Panc1 (cell line): ENCODE measurements around the gene KIF3A. TPM values are rescaled to one million over a fixed set of nuclear protein-coding genes. Genes with fewer than 3 reads are reported as not detected.

Experiments
- ATAC-seq: fragments of 200-7000 bp; cut with Tn5 transposase; 2 replicates; pipeline ENCODE4 v1.9.1; 2020; ENCODE audit warnings: mild to moderate bottlenecking, moderate library complexity
- BruUV-seq: library from RNA; stranded (reverse); fragments of 400-500 nt; replicated peaks from 2 replicates; lab custom pipeline; 2021; lab: Mats Ljungman, UMichigan
- CTCF ChIA-PET: fragments of 300-600 bp; sonication (Branson Sonifier 250); formaldehyde crosslinking; loops from one replicate; lab custom pipeline; 2022; ENCODE audit warnings: antibody characterized with exemption; lab: Charles Lee
- POLR2A ChIA-PET: fragments of 300-600 bp; sonication (Branson Sonifier 250); formaldehyde crosslinking; loops from one replicate; lab custom pipeline; 2022; ENCODE audit warnings: antibody characterized with exemption; lab: Charles Lee
- DNase-seq: peaks from one replicate; pipeline ENCODE4 v3.0.0-alpha.2; 2010; ENCODE audit warnings: low read depth, low spot score
- H3K27ac ChIP-seq: 2 replicates; pipeline ENCODE4 v1.5.1; 2011; ENCODE audit warnings: mild to moderate bottlenecking, low read length, inconsistent platforms
- H3K27me3 ChIP-seq: fragments of 200-500 bp; sonication (Bioruptor generic); 2 replicates; pipeline ENCODE4 v1.6.0; 2014; ENCODE audit warnings: low read length, inconsistent platforms; ENCODE audit not compliant: control insufficient read depth, insufficient read depth
- H3K36me3 ChIP-seq: fragments of 200-500 bp; sonication (Bioruptor generic); 2 replicates; pipeline ENCODE4 v1.5.1; 2014; ENCODE audit warnings: inconsistent platforms, mild to moderate bottlenecking, low read length, moderate library complexity; ENCODE audit not compliant: control insufficient read depth, insufficient read depth
- H3K4me1 ChIP-seq: 2 replicates; pipeline ENCODE4 v1.5.1; 2011; ENCODE audit warnings: inconsistent platforms, mild to moderate bottlenecking, low read length, moderate library complexity; ENCODE audit not compliant: control insufficient read depth, insufficient read depth
- H3K4me3 ChIP-seq, 2 experiments: 2 replicates each; pipeline ENCODE4 v1.5.1; 2011 to 2012; ENCODE audit warnings: low read depth in 2 of 2, low read length in 2 of 2, mild to moderate bottlenecking in 2 of 2, inconsistent platforms in 1 of 2, moderate library complexity in 1 of 2
- H3K9me3 ChIP-seq: fragments of 200-500 bp; sonication (Bioruptor generic); 2 replicates; pipeline ENCODE4 v1.5.1; 2014; ENCODE audit warnings: low read depth, mild to moderate bottlenecking, inconsistent platforms, low read length, moderate library complexity; ENCODE audit not compliant: control insufficient read depth, insufficient read depth
- SIN3A ChIP-seq: IDR thresholded peaks from 2 replicates; pipeline ENCODE4 v1.6.1; 2012; ENCODE audit warnings: low read depth, mild to moderate bottlenecking, low read length, moderate library complexity, borderline replicate concordance; ENCODE audit not compliant: insufficient read depth
- in situ Hi-C: cut with HindIII; loops from 2 replicates; pipeline ENCODE4 v1.10.0; 2016; ENCODE audit warnings: low sequenced_read_pairs, low pct_unique_long_range_greater_than_20kb
- intact Hi-C: fragments of 100-400 bp; cut with micrococcal nuclease; formaldehyde crosslinking; loops from one replicate; pipeline ENCODE4 v1.10.0; 2022; ENCODE audit not compliant: unreplicated experiment
- total RNA-seq: library from RNA; stranded (reverse); gene quantifications from one replicate; pipeline ENCODE4 v1.2.1, GENCODE V29; 2021; ENCODE audit not compliant: unreplicated experiment

KIF3A gene
- total RNA-seq, 1 experiment from 2014 or later: 17.1 TPM

DNA sequence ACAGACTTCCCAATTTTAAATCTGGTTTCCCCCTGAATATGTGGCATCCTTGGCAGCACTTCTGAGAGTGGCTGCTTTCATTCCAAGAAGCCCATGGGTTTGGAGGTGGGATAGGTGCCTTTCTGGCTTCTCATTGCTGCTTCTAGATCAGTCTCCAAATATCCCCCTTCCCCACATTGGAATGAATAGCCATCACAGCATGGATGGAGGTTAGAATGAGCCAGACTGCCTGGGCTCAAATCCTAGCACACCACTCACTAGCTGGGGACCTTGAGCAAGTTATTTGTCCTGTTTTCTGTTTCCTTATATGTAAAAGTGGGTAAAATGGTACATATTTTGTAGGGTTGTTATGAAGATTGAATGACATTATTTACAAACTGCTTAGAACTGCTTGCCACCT lies 93.2 kb downstream of the KIF3A start:
- H3K4me3 ChIP-seq: no peak overlapping the region
- no peak for ATAC-seq

More for the DNA sequence above, 93.2 kb downstream of the KIF3A start:
- H3K36me3 ChIP-seq: peaks cover 19% of the 10 kb centered on the region
- no peaks in the 10 kb centered on the region for H3K4me1 ChIP-seq
- no peaks in the 10 kb centered on the region for H3K9me3 ChIP-seq
- TF ChIP-seq SIN3A: no peak
- no peak overlapping the region for H3K27ac ChIP-seq
- no peak for DNase-seq
- intact Hi-C loops (no loop called here), in situ Hi-C loops (no loop called here)
- H3K27me3 ChIP-seq: no peaks in the 10 kb centered on the region
- ChIA-PET CTCF (no interaction called here), POLR2A (no interaction called here)
- no TSS peak for BruUV-seq

Other genes with a start within 250 kb of the KIF3A start
- 48.9 TPM for gene IRF1, start 246.8 kb downstream of the KIF3A start, total RNA-seq
- not detected for gene IL5, start 194.0 kb downstream of the KIF3A start, total RNA-seq
- 77.6 TPM for gene RAD50, start 180.6 kb downstream of the KIF3A start, total RNA-seq
- gene IL13, start 79.4 kb downstream of the KIF3A start, total RNA-seq: not detected
- not detected for gene IL4, start 63.6 kb downstream of the KIF3A start, total RNA-seq
- 0.49 TPM for gene CCNI2, start 9.9 kb upstream of the KIF3A start, total RNA-seq
- 22.8 TPM for gene SEPTIN8, start 39.7 kb upstream of the KIF3A start, total RNA-seq
- gene SOWAHA, start 75.8 kb upstream of the KIF3A start, total RNA-seq: not detected
- gene SHROOM1, start 93.1 kb upstream of the KIF3A start, total RNA-seq: 13.5 TPM
- gene GDF9, start 128.9 kb upstream of the KIF3A start, total RNA-seq: 0.54 TPM
- 475 TPM for gene UQCRQ, start 129.1 kb upstream of the KIF3A start, total RNA-seq
- gene LEAP2, start 136.1 kb upstream of the KIF3A start, total RNA-seq: 1.4 TPM
- gene AFF4, start 226.1 kb upstream of the KIF3A start, total RNA-seq: 78.3 TPM